H1 (cell line): ENCODE measurements around the gene DCN. TPM values are rescaled to one million over a fixed set of nuclear protein-coding genes. Genes with fewer than 3 reads are reported as not detected.

Source experiments
- CBX5 ChIP-seq: fragments of 300-800, 300-1000 bp; sonication (generic); IDR thresholded peaks from 2 replicates; pipeline ENCODE4 v1.7.1; 2016; ENCODE audit warnings: antibody characterized with exemption, low read length, low read depth
- CEBPB ChIP-seq: IDR thresholded peaks from 2 replicates; pipeline ENCODE4 v1.6.1; 2012; ENCODE audit warnings: low read depth, low read length
- GTF2F1 ChIP-seq: IDR thresholded peaks from 2 replicates; pipeline ENCODE4 v1.6.1; 2012; ENCODE audit warnings: low read depth, low read length, improper control_type of control experiment, borderline replicate concordance
- RBBP5 ChIP-seq: IDR thresholded peaks from 2 replicates; pipeline ENCODE4 v1.7.1; 2012; ENCODE audit warnings: low read depth, mild to moderate bottlenecking, inconsistent platforms, low read length, moderate library complexity, borderline replicate concordance
- polyA plus RNA-seq, 7 experiments: library from polyadenylated mRNA; depleted of rRNA in 3 of 7; stranded (reverse) in 5 of 7; unstranded in 2 of 7; fragments of >200 nt in 5 of 7; fragments of 200-250 nt in 2 of 7; gene quantifications; 1 replicate in 5 of 7; 2 replicates in 1 of 7; 4 replicates in 1 of 7; pipeline versions ENCODE4 v1.2.1 to v1.2.3, GENCODE V29; 2011 to 2013; ENCODE audit warnings: missing spikeins in 2 of 7, mixed read lengths in 2 of 7
- total RNA-seq: library from RNA; stranded (reverse); fragmentation: NEBNext Ultra II Directional; extraction: Animal tissue kit (Norgen Biotek cat#: 25700); gene quantifications from 2 replicates; pipeline ENCODE4 v1.2.1, GENCODE V29; 2021

DCN gene
- total and polyA plus RNA-seq, 2 of the 8 experiments (the other 6 are each of a cell fraction or from before 2014, with no cell fraction given) = not detected

GRCh38 chr12:91111366-91112325 lies 71.0 kb downstream of the DCN start, which contains the start of gene LUM (continued):
- TF ChIP-seq RBBP5 = no peak
- no peak for TF ChIP-seq CBX5
- no peak for TF ChIP-seq CEBPB
- no peak for TF ChIP-seq GTF2F1
